ENCODE data around the gene WDR87.

The WDR87 gene

GRCh38 chr19:37905946-37906868 is at the start of gene WDR87:
TSS of gene WDR87 (minus strand) at chr19:37906594. CDS start at chr19:37898239, 8,355 bp downstream.
- peak; percentile 76 for DNase-seq

DNA sequence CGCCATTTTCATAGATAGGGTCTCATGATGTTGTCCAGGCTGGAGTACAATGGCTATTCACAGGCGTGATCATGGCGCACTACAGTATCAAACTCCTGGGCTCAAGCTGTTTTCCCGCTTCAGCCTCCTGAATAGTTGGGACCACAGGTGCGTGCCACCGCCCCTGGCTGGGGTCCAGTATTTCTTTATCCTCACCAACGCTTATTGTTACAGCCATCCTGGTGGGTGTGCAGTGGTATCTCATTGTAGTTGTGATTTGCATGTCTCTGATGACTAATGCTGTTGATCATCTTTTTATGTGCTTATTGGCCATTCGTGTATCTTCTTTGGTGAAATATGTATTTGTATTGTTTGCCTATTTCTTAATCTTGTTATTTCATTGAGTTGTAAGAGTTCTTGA is 49.6 kb upstream of the WDR87 start:
- DNase-seq: no peak

GRCh38 chr19:37954421-37954874 is 48.1 kb upstream of the WDR87 start:
- no peak for DNase-seq

- DNase-seq: no peak
Measured at GRCh38 chr19:37953918-37954303, 47.5 kb upstream of the WDR87 start.

DNA sequence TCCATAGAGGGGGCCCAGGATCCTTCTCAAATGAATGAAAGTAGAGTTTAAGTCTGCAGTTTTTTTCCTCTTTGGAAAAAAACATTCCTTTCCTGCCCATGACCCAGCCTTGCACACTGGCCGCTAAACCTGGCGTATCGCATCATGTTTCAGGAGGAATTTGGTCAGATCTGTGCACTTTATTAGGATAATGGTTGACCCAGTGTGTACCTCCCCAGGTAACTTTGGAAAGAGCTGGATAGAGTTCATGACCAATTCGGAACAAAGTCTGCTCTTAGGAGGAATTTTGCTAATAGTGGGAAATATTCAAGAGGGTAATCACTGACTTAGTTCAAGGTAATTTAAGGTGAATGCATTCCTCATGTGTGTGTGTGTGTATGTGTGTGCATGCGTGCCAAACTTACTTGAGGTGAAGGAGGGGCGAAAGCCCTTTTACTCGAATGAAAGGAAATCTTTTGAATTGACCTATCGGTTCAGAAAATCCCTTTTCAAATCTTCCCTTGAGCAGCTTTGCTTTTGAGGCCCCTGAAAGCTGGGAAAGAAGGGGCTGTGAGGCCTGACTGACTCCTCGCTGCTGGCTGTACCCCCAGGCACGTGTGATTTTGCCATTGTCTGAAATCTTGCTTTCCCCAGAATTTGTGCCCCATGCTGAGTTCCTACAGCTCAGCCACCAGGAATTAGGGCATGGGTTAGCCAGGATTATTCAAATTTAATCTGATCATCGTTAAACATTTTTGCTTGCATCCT is 47.0 kb upstream of the WDR87 start:
- no peak for DNase-seq

- no peak for DNase-seq
Measured at GRCh38 chr19:37951816-37952210, 45.4 kb upstream of the WDR87 start.

- DNase-seq: no peak
Measured at GRCh38 chr19:37950471-37951175, 44.2 kb upstream of the WDR87 start.

- no peak for DNase-seq
Measured at GRCh38 chr19:37948362-37948761, 42.0 kb upstream of the WDR87 start.

DNA sequence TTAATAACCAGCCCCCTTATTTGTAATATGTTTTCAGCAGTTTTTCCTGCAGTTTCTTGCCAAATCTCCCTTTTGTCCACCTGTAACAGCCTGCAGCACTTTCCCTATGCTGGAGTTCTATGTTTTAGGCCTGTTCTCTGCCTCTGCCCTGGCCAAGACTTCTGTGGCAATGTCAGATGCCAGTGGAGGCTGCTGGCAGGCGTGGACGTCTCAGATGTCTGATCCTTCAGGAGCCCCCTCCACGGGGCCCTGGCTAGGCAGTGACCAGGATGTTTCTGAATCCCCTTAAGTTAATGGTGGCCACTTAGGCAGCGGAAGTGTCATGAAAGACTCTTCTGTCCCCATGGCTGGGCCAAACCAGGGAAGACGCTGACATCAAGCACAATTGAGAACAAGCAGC is 41.4 kb upstream of the WDR87 start:
- no peak for DNase-seq

DNA sequence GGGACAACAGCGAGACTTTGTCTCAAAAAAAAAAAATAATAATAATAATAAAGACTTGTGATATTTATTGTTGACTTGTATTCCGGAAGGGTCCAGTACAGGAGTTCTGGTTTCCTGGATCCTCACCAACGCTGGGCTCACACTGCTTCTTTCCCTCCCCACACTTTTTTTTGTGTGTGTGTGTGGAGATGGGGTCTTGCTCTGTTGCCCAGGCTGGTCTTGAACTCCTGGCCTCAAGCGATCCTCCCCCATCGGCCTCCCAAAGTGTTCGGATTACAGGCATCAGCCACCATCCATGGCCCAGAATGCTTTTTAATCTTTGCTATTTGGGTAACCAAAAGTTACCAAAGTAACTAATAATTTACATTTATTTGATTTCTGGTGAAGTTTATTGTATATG is 39.7 kb upstream of the WDR87 start:
- no peak for DNase-seq

DNA sequence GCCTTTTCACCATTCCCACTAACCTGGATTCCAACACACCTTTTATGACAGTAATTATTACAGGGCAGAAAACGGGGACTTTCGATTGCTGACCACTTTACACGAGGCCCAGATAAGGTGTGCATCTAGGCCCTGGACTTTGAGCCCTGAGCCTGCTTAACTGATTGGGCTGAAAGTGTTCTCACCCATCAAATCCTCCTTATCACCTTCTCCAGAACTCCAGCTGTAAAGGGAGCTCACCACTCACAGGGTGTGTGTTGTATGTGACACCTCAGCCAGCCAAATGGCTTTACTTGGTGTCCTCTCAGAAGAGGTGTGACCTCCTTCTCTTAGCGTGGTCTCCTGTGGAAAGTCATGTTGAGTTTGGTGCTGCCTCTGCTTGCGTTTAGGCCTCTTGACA is 37.1 kb upstream of the WDR87 start:
- no peak for DNase-seq

GRCh38 chr19:37942516-37942902 is 36.1 kb upstream of the WDR87 start:
- DNase-seq: no peak

DNA sequence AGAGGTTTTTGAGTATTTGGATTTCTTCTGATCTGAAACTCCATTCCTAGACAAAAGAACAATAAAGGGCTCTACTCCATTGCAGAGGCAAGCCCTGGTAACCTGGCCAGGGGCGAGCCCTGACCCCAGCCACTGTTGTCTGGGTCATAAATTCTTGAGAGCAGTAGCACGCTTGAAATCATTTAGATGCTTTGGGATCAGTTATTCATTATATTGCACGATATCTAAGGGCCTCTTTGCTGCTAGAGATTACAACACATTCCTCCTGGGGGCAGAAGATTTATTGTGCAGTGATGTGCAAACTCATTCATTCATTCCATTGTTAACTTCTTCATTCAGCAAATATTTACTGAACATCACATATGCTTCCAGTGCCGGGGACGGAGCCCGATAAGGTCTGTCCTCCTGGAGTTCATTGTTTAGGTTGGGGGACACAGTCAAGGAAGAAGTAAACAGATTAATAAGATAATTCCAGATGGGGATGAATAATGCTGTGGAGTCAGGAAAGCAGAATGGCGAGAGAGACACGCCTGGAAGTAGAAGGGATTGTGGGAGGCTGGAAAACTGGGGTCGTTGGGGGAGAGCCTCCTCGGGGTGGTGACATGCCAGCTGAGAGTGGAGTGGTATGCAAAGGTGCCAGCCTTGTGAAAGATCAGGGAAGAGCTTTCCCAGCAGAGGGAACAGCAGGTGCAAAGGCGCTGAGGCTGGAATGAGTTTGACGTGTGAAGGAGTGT is 35.6 kb upstream of the WDR87 start:
- DNase-seq: no peak

DNA sequence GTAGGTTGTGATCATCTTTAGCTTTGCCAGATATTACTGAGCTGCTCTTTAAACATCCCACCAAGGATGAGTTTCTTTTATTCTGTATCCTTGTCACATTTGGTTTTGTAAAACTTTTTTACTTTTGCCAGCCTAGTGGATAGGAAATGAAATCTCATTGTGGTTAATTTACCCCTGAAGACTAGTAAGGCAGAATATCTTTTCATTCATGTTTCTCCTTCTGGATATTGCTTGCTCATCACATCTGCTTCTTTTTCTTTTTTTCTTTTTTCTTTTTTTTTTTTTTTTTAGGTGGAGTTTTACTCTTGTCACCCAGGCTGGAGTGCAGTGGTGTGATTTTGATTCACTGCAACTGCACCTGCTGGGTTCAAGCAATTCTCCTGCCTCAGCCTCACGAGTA is 32.0 kb upstream of the WDR87 start:
- DNase-seq: no peak

- DNase-seq: no peak
Measured at GRCh38 chr19:37936886-37937285, 30.5 kb upstream of the WDR87 start.

GRCh38 chr19:37936166-37936565 is 29.8 kb upstream of the WDR87 start:
- no peak for DNase-seq

GRCh38 chr19:37935341-37935740 is 28.9 kb upstream of the WDR87 start:
- no peak for DNase-seq

DNA sequence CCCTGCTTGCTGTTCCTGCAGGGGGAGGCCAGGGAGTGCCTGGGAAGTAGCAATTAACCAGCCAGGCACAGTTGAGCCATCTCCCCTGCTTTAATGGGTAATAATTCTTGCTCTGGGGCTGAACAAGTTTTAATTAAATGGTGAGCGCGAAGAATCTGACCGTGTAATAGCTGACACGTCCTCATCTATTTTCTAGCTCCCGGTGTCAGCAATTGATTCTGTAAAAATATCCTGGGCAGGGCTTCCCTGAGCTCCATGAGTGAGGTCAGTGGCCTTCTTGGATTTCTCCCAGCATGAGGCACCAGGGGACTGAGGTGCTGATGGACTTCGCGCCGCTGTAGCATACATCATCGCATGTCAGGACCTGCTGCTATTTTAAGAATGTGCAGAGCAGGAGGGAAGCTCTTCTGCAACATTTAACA is 27.6 kb upstream of the WDR87 start:
- DNase-seq: no peak

DNA sequence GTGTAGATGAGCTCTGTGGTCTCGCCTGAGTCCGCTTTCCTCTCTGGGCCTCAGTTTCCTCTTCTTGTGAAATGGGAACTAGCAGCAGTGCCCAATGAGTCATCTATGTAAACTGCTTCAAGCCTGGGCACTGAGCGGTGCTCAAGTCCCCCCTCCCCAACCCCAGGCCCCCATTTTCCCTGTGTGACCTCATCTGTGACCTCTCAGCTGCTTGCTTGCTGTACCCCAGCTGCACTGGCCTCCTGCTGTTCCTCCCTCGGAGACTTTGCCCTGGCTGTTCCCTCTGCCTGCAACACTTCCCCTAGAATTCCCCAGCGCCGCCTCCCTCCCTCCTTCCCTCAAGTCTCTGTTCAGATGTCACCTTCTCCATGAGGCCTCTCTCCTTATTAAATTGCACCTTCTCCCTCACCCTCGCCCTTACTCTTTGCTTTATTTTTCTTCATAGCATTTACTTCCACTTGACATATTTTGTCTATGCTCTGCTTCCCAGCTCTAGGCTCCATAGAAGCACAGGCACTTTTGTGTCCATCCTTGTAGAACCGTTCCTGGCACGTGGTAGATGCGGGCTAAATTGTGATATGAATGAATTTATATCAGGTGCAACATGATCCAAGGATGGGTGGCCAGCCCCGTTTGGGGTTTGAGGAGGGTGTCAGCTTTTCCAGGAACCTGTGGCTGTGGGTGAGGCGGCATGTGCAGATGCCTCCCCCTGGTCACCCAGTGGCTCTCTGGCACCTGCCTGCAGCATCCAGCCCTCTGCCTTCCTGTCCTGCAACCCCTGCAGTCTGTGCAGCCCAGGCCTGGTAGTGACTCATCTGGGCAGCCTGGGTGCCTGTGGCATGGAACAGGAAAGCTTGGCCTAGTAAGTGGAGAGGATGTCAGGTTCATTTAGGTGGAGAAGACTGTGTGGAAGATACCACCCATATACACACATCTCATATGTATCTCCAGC is 26.9 kb upstream of the WDR87 start:
- no peak for DNase-seq

DNA sequence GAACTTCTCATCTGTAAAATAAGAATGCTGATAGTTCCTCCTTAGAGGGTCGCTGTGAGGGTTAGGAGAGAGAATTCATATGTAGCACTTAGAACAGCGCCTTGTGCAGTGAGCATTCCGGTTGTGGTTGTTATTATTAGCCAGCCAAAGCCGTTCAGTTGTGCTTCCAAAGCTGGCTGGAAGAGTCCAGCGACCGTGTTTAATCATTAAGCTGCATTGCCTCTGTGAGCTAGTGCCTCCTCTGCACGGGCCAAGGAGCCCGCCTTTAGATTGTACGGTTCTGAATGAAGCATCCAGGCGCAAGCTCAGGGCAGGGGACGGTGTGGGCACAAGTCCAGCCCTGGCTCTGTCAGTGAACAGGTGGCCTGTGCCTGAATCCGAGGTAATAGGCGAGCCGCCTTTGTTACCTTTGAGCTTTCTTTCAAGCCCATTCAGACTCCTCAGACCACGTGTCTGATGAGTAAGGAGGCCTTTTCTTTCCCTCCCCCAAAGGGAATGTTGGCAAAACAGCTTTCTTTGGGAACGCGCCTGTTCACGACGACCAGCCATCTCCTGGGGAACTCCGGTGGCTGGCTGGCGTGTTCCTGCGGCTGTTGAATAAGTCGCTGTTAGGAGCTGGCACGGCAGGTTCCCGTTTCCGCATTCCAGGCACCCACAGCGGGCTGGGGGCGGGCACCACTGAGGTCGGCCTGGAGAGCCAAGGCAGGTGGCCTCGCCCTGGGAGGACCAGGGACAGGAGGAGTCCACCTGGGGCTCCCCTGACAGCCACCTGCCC is 25.7 kb upstream of the WDR87 start:
- DNase-seq: peak; percentile 9

DNA sequence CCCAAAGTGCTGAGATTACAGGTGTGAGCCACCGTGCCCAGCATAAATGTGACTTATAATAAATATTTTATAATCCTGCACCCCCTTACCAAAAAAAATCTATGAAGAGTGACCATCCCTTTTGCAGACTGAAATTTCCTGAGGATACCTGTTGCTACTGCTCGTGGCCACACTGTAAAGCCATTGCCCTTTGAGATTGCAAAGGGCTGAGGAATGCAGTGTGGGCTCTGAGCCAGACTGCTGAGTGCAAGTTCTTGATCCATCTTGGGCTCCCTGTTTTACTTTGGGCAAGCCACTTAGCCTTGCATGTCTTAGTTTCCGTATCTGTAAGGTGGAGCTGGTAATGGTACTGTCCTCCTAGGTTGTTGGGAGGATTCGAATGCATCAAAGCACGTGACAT is 24.0 kb upstream of the WDR87 start:
- DNase-seq: no peak
